D721Med (cell line): ENCODE data around the gene AKT2.

Experiments
- DNase-seq: peaks from one replicate; pipeline ENCODE4 v3.0.0; 2011; ENCODE audit warnings: low spot score; ENCODE audit not compliant: insufficient read length
- FAIRE-seq: peaks from 2 replicates; lab custom pipeline; 2011; peaks lifted over from hg19 to GRCh38; lab: Jason Lieb, UNC
- CTCF ChIP-seq: IDR thresholded peaks from 2 replicates; pipeline ENCODE4 v1.5.1; 2012; ENCODE audit warnings: mild to moderate bottlenecking, control low read depth; ENCODE audit not compliant: insufficient read depth; ENCODE audit errors: missing control alignments

AKT2 gene

GRCh38 chr19:40322271-40322610, 37.1 kb upstream of the AKT2 start:
- DNase-seq (no peak), FAIRE-seq (no peak)
- TF ChIP-seq CTCF, result no peak

- no peak for DNase-seq
- no peak for FAIRE-seq
- no peak for TF ChIP-seq CTCF
Measured at GRCh38 chr19:40321566-40322270, 36.6 kb upstream of the AKT2 start.

- TF ChIP-seq CTCF, result no peak
- DNase-seq (no peak), FAIRE-seq (no peak)
Measured at GRCh38 chr19:40321076-40321475, 35.9 kb upstream of the AKT2 start.

- no peak for DNase-seq
- no peak for FAIRE-seq
- no peak for TF ChIP-seq CTCF
Measured at GRCh38 chr19:40320558-40320935, 35.4 kb upstream of the AKT2 start.

GRCh38 chr19:40317338-40317737, 32.2 kb upstream of the AKT2 start:
- no peak for TF ChIP-seq CTCF
- FAIRE-seq, result no peak
- no peak for DNase-seq

GRCh38 chr19:40315812-40316470, 30.8 kb upstream of the AKT2 start:
- FAIRE-seq (no peak), DNase-seq (no peak)
- TF ChIP-seq CTCF, result no peak

- no peak for FAIRE-seq
Measured at GRCh38 chr19:40314656-40315055, 29.5 kb upstream of the AKT2 start.

More at GRCh38 chr19:40314656-40315055, 29.5 kb upstream of the AKT2 start:
- no peak for DNase-seq
- no peak for TF ChIP-seq CTCF
